Measurements from ENCODE around the gene ANKRD12.

Gene ANKRD12

GRCh38 chr18:9139400-9140039 is 2.9 kb downstream of the ANKRD12 start:
- H3K9ac ChIP-seq, result peak overlapping the region; percentile 98
- no peak overlapping the region for H3K4me3 ChIP-seq (IDR thresholded peaks at IDR 0.05; ENCODE audit: insufficient read depth, low read depth, low read length)
- peaks cover 48% of the 10 kb centered on the region for H3K4me1 ChIP-seq (ENCODE audit: low read depth, poor library complexity, severe bottlenecking)
- H3K36me3 ChIP-seq (ENCODE audit: insufficient read depth), result 0 out of 2 replicates have a peak, but pooled peaks cover 4% of the 10 kb centered on the region
- H2AFZ ChIP-seq (ENCODE audit: low read depth), result no peak overlapping the region
- TF ChIP-seq CTCF (conservative IDR thresholded peaks at IDR 0.05; ENCODE audit: low read depth, low read length), result no peak
- peak overlapping the region; percentile 98 for H3K4me2 ChIP-seq
- H3K27me3 ChIP-seq (ENCODE audit: insufficient read depth, low read depth), result no peaks in the 10 kb centered on the region
- H4K20me1 ChIP-seq (ENCODE audit: insufficient read depth), result peaks cover 6% of the 10 kb centered on the region; the same call in 1 of the 2 replicates
- peak overlapping the region; percentile 99 for H3K27ac ChIP-seq
- peaks cover 81% of the 10 kb centered on the region for H3K79me2 ChIP-seq (ENCODE audit: insufficient read depth, low read depth)

- 0 out of 2 replicates have a peak, but pooled peaks cover 4% of the 10 kb centered on the region for H3K36me3 ChIP-seq (ENCODE audit: insufficient read depth)
- peak overlapping the region; percentile 98 for H3K4me2 ChIP-seq
Observed at GRCh38 chr18:9140381-9140780, 3.8 kb downstream of the ANKRD12 start.

GRCh38 chr18:9140984-9141383 is 4.4 kb downstream of the ANKRD12 start:
- no peak overlapping the region for H3K4me3 ChIP-seq (IDR thresholded peaks at IDR 0.05; ENCODE audit: insufficient read depth, low read depth, low read length)
- peaks cover 8% of the 10 kb centered on the region; the same call in 1 of the 2 replicates for H4K20me1 ChIP-seq (ENCODE audit: insufficient read depth)
- H3K9ac ChIP-seq, result peak overlapping the region; percentile 98
- no peaks in the 10 kb centered on the region for H3K27me3 ChIP-seq (ENCODE audit: insufficient read depth, low read depth)
- H3K79me2 ChIP-seq (ENCODE audit: insufficient read depth, low read depth), result peaks cover 85% of the 10 kb centered on the region
- H2AFZ ChIP-seq (ENCODE audit: low read depth), result no peak overlapping the region
- H3K27ac ChIP-seq, result peak overlapping the region; percentile 99
- H3K4me1 ChIP-seq (ENCODE audit: low read depth, poor library complexity, severe bottlenecking), result peaks cover 54% of the 10 kb centered on the region
- peak overlapping the region; percentile 98 for H3K4me2 ChIP-seq
- H3K36me3 ChIP-seq (ENCODE audit: insufficient read depth), result 0 out of 2 replicates have a peak, but pooled peaks cover 4% of the 10 kb centered on the region
- TF ChIP-seq CTCF (conservative IDR thresholded peaks at IDR 0.05; ENCODE audit: low read depth, low read length), result no peak

More at GRCh38 chr18:9140381-9140780, 3.8 kb downstream of the ANKRD12 start:
- Histone ChIP-seq H3K27me3 (ENCODE audit: insufficient read depth, low read depth) (no peaks in the 10 kb centered on the region), H3K27ac (peak overlapping the region; percentile 99), H2AFZ (ENCODE audit: low read depth) (no peak overlapping the region), H3K79me2 (ENCODE audit: insufficient read depth, low read depth) (peaks cover 81% of the 10 kb centered on the region), H3K9ac (peak overlapping the region; percentile 98), H4K20me1 (ENCODE audit: insufficient read depth) (peaks cover 8% of the 10 kb centered on the region; the same call in 1 of the 2 replicates), H3K4me3 (IDR thresholded peaks at IDR 0.05; ENCODE audit: insufficient read depth, low read depth, low read length) (no peak overlapping the region), H3K4me1 (ENCODE audit: low read depth, poor library complexity, severe bottlenecking) (peaks cover 48% of the 10 kb centered on the region)
- TF ChIP-seq CTCF (conservative IDR thresholded peaks at IDR 0.05; ENCODE audit: low read depth, low read length), result no peak

GRCh38 chr18:9146224-9146623 is 9.6 kb downstream of the ANKRD12 start:
- Histone ChIP-seq H3K27me3 (ENCODE audit: insufficient read depth, low read depth) (no peaks in the 10 kb centered on the region), H2AFZ (ENCODE audit: low read depth) (no peak overlapping the region), H3K36me3 (ENCODE audit: insufficient read depth) (0 out of 2 replicates have a peak, but pooled peaks cover 5% of the 10 kb centered on the region), H3K4me2 (peak overlapping the region; percentile 46), H4K20me1 (ENCODE audit: insufficient read depth) (peaks cover 41% of the 10 kb centered on the region), H3K27ac (peak overlapping the region; percentile 42; the same call in 1 of the 2 replicates), H3K4me1 (ENCODE audit: low read depth, poor library complexity, severe bottlenecking) (peaks cover 98% of the 10 kb centered on the region), H3K4me3 (IDR thresholded peaks at IDR 0.05; ENCODE audit: insufficient read depth, low read depth, low read length) (no peak overlapping the region), H3K79me2 (ENCODE audit: insufficient read depth, low read depth) (peaks cover 100% of the 10 kb centered on the region), H3K9ac (no peak overlapping the region)
- TF ChIP-seq CTCF (conservative IDR thresholded peaks at IDR 0.05; ENCODE audit: low read depth, low read length), result no peak
